Sciatic nerve (tissue), 2 donors: ENCODE results near the gene USP3. TPM values are rescaled to one million over a fixed set of nuclear protein-coding genes. Genes with fewer than 3 reads are reported as not detected.
"Not testable (repeated sequence)": the region's sequence is repeated elsewhere in the genome, so short reads cannot be mapped to it uniquely, and the experiment has no call there.

Experiments used
- ATAC-seq: fragments of 200-7000 bp; cut with Tn5 transposase; one replicate; pipeline ENCODE4 v1.9.1; 2020; ENCODE audit warnings: mild to moderate bottlenecking, moderate library complexity
- DNase-seq: peaks from one replicate; pipeline ENCODE4 v3.0.0-alpha.2; 2020; ENCODE audit warnings: low spot score
- intact Hi-C: fragments of 100-400 bp; cut with DNase I; formaldehyde crosslinking; loops from one replicate; pipeline ENCODE4 v1.14.2; 2022
- total RNA-seq: library from RNA; stranded (reverse); fragmentation: NEBNext Ultra II Directional; extraction: Animal tissue kit (Norgen Biotek cat#: 25700); gene quantifications from one replicate; pipeline ENCODE4 v1.2.1, GENCODE V29; 2021
- donor health status: DM: no; HTN: no; CAD: no.
- donor health status: DM: no; HTN: no; CAD: no.

The USP3 gene
- total RNA-seq, 1 donor from 2014 or later = 58.2 TPM

DNA sequence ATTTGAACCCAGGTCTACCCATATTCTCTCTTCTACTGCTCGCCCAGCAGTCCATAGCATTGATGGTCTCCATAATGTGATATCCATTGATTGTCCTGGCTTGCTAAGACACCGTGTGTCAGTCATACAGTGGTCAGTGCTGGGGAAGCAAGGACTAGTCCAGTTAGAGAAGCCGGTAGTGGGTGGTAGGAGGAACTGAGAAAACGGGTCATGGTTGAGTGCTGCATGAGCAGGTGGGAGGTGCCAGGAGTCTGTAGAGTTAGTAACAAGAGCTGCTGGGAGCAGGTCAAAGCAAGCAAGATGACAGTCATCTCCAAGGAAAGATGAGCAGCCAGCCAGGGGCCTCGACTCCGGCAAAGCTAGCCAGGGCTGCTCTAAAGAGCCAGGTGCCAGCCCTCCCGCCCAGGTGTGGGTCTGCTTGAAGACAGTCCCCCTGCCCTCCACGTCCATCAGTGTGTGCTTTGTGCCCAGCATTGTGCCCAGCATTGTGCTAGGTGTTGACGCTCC lies 29.5 kb upstream of the USP3 start:
- ATAC-seq (peak; percentile 51), DNase-seq (no peak)
- intact Hi-C loops = no loop called here

DNA sequence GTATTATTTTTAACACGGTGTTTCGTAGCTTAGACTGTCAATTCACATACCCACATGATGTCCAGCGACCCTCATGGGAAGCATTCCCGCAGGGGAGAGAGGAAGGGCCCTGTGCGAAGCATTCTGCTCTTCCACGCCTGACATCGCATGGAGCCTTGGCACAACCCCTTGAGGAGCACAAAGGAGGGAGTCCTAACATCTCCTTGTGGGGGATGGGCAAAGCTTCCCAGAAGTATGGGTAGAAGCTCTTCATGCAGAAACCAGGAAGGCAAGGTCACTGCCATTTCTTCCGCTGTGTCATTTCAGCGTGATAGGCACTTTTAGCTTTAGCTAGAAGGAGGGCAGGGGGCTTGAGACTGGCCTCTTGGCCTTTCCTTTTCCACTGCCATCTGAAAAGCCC lies 28.7 kb upstream of the USP3 start:
- intact Hi-C loops = no loop called here
- ATAC-seq = no peak
- no peak for DNase-seq

- peak; percentile 57 for ATAC-seq
Measured at GRCh38 chr15:63476229-63476632, 28.2 kb upstream of the USP3 start.

DNA sequence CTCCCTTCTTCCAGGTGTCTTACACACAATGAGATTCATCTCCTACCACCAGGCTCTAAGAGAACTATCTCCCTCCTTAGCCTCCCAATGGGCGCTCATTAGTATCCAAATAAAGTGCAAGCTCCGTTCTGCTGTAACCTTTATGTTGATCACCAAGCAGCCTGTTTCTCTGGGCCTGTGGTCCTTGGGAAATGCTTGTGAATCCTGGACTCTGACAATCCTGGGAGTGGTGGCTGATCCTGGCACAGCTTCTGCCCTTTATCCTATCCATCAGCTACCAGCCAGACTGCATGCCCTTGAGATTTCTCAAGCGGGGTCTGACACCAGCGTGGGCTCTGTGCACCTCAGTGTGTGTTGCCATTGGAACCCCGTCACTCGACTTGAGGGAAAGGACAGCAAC lies 26.1 kb upstream of the USP3 start:
- no peak for ATAC-seq
- intact Hi-C loops = no loop called here
- no peak for DNase-seq

More at GRCh38 chr15:63476229-63476632, 28.2 kb upstream of the USP3 start:
- intact Hi-C loops = no loop called here
- DNase-seq = no peak

DNA sequence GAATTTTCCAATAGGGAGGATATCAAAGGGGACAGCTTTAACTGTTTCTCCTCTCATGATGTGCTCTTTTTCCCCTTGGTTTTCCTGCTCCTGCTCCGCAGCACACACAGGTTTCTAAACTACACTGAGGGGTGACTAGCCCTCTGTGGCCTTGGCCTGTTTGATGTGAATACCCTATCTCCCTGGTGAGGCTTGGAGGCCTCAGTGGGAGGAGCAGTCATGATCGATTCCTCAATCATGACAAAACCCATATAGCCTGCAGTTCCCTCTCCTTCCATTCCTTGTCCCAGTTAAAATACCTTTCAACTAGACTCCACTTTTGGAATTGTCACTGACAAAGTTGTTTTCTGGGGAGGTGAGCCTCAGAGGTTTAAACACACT lies 24.0 kb upstream of the USP3 start:
- ATAC-seq (no peak), DNase-seq (no peak)
- intact Hi-C loops = no loop called here

- intact Hi-C loops = no loop called here
- ATAC-seq (no peak), DNase-seq (no peak)
Measured at GRCh38 chr15:63481105-63481810, 23.1 kb upstream of the USP3 start.

- no peak for DNase-seq
- no peak for ATAC-seq
- intact Hi-C loops = no loop called here
Measured at GRCh38 chr15:63482874-63483323, 21.5 kb upstream of the USP3 start.

GRCh38 chr15:63483521-63484371 lies 20.6 kb upstream of the USP3 start:
- DNase-seq = no peak

DNA sequence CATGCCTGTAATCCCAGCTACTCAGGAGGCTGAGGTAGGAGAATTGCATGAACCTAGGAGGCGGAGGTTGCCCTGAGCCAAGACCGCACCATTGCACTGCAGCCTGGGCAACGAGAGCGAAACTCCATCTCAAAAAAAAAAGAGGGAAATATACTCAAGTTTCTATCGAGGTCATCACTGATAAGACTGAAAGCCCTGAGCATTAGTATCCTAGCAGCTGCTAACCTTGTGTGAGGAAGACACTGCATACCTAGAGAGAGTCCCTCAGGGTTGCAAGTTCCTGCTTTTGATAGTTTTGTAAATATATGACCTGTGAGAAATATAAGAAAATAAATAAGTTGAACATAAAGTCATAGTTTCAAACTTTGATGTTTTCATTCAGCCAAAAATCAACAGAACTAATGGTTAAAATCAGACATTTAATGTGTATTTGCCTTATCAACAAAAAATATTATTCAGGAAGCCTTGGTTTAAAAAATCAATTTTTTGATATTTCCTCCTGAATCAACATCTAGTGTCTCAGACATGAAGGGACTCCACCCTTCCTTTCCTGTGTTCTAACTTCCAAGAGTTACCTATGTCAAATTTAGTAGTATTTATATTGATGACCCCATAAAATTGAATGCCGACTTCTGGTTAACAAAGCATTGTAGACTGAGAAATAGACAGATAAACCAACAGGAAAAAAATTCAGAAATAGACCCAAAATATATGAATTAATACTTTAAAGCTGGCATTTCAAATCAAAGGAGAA lies 19.8 kb upstream of the USP3 start:
- DNase-seq (no peak), ATAC-seq (no peak)
- intact Hi-C loops = no loop called here

More at GRCh38 chr15:63483521-63484371, 20.6 kb upstream of the USP3 start:
- ATAC-seq = no peak
- intact Hi-C loops = no loop called here

GRCh38 chr15:63487076-63487757 lies 17.2 kb upstream of the USP3 start:
- intact Hi-C loops = no loop called here
- ATAC-seq = peak; percentile 89
- DNase-seq = peak; percentile 94

DNA sequence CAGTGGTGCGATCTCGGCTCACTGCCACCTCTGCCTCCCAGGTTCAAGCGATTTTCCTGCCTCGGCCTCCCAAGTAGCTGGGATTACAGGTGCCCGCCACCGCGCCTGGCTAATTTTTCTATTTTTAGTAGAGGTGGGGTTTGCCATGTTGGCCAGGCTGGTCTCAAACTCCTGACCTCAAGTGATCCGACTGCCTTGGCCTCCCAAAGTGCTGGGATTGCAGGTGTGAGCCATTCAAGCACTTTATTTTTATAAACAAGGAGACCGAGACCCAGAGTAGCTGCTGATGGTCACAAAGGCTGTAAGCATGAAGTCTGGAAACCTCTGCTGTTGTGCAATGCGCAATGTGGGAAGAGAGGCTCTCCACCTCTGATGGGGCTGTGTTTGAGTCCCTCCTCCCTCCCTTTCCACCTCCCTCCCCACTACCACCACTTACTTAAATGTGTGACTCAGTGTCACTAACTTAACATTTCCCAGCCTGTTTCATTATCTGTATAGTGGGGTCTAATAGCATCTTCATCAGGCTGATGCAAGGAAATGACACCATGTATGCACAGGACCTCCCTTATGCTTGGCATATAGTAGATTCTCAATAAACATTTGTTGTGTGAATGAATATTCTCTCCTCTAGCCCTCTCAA lies 16.5 kb upstream of the USP3 start:
- intact Hi-C loops, DNase-seq, ATAC-seq: not testable (repeated sequence)

DNA sequence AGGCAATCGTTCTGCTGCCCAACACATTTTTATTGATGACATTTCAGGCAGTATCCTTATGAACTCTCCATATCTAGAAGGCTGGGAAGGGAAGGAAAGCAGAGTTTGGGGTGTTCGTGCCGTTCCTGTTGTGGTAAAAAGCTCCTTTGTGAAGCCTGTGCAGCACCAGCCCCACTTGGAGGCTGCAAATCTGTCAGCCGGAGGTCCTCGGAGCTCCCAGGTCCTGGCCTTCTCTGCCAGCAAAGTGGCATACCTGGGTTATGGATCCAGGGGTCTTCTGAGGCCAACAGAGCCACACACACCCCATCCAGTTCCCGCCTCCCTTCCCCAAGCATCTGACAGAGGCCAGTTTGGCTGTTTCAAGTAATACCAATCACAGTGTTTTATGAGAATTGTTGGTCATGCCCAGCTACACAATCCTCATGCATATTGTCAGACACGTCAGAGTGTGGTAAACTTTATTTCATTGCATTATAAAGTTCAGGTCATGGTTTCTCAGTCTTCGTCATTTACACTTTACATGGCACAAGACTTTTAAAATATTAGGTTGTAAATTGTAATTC lies 15.9 kb upstream of the USP3 start:
- ATAC-seq = no peak
- no peak for DNase-seq
- intact Hi-C loops = no loop called here

DNA sequence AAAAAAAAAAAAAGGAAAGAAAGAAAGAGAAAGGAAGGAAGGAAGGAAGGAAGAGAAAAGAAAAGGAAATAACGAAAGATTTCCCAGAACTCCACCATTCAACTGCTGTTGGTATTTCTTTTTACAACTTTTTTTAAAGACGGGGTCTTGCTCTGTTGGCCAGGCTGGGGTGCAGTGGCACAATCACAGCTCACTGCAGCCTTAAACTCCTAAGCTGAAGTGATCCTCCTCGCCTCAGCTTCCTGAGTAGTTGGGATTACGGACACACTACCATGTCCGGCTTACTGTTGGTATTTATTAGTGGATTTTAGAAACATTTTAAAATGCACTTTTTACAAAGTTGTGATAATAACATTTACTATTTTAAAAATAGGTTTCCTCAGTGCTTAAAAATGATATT lies 15.0 kb upstream of the USP3 start:
- ATAC-seq (no peak), DNase-seq (no peak)
- intact Hi-C loops = no loop called here

DNA sequence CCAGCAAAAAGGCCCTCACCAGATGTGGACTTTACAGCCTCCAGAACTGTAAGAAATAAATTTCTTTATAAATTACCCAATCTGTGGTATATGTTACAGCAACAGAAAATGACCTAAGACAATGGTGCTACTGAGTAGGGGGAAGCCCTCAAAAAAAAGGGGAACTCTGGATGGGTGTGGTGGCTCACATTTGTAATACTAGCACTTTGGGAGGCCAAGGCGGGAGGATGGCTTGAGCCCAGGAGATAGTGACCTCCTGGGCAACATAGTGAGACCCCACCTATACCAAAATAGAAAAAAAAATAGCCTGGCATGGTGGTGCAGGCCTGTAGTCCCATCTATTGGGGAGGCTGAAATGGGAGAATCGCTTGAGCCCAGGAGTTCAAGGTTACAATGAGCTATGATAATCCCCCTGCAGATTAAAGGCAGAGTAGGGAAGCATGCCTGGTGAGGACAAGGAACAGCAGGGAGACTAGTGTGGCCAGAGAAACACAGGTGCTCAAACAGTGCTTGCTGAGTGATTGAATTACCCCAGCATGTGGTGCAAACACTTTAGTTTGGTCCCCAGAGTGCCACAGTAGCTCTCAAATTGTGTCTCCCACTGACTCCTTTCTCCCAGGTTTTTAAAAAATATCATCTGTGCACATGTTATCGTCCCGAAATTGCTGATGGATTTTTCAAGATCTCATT lies 13.9 kb upstream of the USP3 start:
- intact Hi-C loops = no loop called here
- ATAC-seq = peak; percentile 37

DNA sequence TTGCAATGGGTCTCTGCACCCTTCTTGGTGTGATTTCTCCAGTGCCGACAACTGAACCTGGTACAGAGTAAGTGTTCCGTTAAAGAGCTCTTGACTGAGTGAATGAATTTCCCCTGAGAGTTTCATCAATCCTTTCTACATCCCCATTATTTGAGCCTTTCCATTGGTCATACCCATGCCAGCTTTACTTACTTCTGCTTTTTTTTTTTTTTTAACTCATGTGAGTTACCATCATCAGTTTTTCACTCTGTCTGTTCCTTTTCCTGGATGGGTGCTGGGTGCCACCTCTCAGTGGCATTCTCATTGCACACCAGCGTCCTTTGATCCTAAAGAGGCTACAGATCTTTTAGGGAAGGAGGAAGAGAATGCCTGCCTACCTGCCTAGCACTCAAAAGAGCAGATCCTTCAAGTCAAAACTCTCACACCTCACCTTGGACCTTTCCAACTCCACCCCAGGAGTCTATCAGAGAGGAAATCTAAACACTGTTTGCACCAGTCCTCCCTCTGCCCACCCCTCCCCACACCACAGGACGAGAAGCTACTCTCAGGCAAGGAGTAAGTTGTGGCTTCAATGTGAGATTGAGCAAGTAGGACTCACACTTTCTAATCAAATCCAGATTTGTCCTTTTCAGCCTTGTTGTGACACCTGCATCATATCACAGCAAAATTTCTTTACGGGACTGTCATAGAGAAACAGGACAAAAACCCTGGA lies 13.1 kb upstream of the USP3 start:
- no peak for DNase-seq
- ATAC-seq = peak; percentile 52
- intact Hi-C loops = no loop called here

More for the DNA sequence above, 13.9 kb upstream of the USP3 start:
- no peak for DNase-seq

DNA sequence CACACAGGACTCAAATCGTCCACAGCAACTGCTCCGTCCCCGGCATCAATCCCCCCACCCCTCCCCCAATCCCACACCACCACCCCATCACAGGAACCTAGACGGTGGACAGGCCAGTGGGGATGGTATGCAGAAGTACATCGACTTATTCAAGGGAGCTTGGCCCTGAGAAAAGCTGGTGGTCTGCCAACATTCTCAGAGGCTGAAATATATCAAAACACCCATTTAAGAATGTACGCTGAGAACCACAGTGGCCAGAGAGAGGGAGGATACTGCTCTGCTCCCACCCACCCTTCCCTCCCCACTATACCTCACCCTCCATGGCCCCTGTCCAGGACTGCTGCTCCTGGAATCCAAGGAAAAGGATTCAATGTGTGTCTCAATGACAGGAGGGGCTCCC lies 12.4 kb upstream of the USP3 start:
- DNase-seq (no peak), ATAC-seq (no peak)
- intact Hi-C loops = no loop called here

DNA sequence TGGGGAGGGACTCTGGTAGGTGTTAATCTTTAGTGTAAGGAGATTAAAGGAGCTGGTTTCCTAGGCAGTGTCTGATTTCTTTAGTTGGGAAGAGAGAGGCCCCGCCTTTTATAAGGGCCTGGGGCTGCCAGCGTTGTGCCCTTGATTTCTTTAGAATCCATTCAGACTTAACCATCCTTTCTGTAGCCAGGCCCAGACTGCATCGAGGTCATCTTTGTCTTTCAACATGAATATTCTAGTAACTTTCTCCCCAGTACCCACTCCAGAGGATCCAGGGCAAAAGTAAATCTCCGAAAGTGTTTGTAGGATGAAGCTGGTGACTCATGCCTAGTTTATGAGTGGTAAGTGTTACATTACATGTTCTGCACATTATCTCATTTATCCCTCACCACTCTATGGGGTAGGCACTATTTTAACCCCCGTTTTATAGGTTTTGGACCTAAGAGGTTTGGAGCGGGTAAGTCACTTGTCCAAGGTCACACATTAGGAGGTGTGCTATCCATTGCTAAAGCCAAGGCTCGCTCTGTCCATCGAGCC lies 11.8 kb upstream of the USP3 start:
- DNase-seq = no peak
- intact Hi-C loops = no loop called here
- no peak for ATAC-seq
